Activated CD8-positive, alpha-beta memory T cell treated with anti-CD3 and anti-CD28 coated beads for 48 hours (primary cell): ENCODE measurements around the gene CDH2.

Source experiments
- DNase-seq, 3 experiments: peaks; one replicate each; pipeline ENCODE4 v3.0.0-alpha.2; 2020; ENCODE audit warnings: low read depth in 2 of 3, low spot score in 2 of 3

Gene CDH2

DNA sequence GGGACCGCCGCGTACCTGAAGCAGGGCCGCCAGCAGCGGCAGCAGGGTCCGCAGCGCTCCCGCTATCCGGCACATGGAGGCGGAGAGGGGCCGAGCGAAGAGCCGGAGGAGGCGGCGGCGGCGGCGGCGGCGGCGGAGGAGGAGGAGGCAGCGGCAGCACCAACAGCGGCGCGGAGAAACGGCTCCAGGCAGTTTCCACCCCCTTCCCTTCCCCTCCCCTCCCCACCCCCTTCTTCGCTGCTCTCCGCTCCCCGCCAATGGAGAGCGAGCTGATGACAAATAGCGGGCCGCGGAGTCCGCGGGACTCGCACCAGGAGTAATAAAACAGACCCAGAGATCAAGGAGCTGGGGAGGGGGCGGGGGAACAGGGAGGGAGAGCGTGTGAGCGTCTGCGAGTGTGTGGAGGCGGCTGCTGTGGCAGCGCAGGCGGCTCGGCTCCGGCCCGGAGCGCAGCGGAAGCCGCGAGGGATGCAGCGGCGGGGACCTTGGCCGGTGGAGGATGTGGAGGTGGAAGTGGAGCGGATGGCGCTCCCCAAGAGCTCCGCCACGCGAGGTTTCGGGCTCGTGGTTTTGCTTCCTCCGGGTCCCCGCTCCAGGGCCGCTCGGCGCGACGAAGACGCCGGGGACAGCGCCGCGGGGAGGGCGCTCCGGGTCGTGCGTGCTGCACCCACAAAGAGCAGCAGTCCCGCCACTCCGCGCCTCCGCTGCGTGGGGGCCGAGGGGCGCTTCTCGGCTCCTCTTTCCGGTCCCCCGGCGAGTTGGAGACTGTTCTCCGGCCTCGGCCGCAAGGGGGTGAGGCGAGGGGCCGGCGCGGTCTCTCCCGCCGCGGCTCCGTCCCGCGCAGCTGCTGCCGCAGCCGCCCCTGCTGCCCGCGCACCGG lies at the start of gene CDH2:
Gene CDH2, minus strand, starts transcription at position 183 of the 880 bp plus-strand sequence. Its CDS starts 108 bp downstream, at position 75.
- no peak for DNase-seq

- DNase-seq = no peak
These were observed 35.1 kb upstream of the CDH2 start for GRCh38 chr18:28212060-28212459.

DNA sequence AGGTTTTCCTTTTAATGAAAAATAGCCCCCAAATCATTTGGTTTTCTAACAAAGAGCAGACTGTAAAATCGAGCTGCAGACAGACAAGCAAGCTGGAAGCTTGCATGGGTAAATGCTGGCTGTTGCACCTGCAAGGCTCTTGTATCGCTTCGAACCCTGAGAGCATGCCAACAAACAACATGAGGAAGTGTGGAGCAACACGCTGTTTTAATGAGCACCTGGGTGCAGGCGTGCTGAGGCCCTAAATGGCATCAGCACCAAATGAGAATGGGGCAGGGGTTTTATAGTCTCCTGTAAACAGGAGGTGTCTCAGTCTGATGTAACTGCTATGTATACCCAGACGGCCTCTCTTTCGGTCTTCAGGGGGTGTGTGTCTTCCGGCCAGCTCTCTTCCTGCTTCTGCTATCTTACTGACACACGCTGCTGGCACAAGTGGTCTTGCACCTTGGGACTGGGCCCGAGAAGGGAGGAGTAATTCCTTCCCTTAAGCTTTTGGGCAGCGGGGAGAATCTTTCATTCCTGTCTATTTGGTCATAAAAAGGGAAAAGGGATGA lies 31.9 kb upstream of the CDH2 start:
- DNase-seq = no peak

DNA sequence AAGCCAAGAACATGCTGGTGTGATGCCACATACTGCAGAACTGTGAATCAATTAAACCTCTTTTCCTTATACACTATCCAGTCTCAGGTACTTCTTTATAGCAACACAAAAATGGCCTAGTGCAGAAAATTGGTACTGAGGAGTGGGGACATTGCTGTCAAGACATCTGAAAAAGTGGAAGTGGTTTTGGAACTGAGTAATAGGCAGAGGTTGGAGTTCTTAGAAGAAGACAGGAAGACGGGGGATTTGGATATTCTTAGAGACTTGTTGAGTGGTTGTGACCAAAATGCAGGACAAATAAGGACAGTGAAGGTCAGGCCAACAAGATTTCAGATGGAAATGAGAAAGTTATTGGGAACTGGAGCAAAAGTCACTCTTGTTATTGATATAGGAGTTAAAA lies 31.3 kb upstream of the CDH2 start:
- no peak for DNase-seq

DNA sequence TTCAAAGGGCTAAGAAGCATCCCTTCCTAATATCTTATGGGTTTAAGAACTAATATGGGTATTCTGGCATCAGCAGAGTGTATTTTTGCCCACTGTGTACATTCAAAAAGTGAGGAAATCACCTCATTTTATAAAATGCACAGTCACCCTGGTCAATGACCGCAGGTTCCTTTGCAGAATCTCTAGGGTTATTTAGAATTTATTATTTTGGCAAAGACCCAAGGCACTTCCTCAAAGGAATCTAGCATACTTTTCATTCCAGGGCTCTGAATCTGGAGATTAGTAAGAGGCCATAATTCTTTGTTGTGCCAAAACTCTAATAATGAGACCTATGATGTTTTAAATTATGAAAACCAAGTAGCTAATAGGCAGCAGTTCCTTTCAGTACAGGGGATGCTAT lies 27.2 kb upstream of the CDH2 start:
- DNase-seq = no peak

- no peak for DNase-seq
These were observed 24.1 kb upstream of the CDH2 start for GRCh38 chr18:28201056-28201455.

DNA sequence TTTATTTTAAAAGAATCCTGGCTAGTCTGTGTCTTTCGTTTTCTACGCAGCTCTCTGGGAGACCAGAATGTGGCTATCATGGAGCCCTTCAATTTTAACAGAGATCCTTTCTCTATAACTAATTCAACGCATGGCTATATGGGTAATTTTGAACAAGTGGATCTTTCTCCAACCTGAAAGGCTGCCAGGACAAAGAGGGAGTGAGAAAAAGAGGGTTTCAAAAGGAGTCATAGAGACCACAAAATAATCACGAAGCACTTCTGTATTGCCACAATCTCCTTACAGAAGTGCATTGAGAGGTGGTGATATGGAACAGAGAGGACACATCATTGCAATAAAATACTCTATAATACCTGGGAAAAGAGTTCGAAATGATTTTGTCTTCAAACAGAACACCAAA lies 21.7 kb upstream of the CDH2 start:
- no peak for DNase-seq

DNA sequence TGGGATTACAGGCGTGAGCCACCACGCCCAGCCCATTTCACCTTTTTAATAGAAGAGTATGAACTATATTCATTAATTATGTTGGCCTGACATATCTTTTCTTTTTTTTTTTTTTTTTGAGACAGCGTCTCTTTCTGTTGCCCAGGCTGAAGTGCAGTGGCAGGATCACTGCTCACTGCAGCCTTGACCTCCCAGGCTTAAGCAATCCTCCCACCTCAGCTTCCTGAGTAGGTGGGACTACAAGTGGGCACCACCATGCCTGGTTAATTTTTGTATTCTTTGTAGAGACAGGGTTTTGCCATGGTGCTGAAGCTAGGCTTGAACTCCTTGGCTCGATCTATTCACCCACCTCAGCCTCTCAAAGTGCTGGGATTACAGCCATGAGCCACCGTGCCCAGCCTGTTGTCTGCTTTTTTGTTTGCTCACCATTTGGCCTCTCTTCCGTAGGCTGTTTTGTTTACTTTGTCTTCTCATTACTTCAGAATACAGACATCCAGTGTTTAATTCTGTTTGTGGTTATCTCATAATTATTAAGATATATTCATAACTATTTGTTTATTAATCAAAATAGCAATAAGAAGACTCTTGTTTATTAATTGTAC lies 16.3 kb upstream of the CDH2 start:
- no peak for DNase-seq

- no peak for DNase-seq
These were observed 12.7 kb upstream of the CDH2 start for GRCh38 chr18:28189400-28190239.

- no peak for DNase-seq
These were observed 8.2 kb upstream of the CDH2 start for GRCh38 chr18:28185121-28185520.

GRCh38 chr18:28183418-28184078 lies 6.6 kb upstream of the CDH2 start:
- DNase-seq = no peak

- no peak for DNase-seq
These were observed 4.7 kb upstream of the CDH2 start for GRCh38 chr18:28181616-28182015.

DNA sequence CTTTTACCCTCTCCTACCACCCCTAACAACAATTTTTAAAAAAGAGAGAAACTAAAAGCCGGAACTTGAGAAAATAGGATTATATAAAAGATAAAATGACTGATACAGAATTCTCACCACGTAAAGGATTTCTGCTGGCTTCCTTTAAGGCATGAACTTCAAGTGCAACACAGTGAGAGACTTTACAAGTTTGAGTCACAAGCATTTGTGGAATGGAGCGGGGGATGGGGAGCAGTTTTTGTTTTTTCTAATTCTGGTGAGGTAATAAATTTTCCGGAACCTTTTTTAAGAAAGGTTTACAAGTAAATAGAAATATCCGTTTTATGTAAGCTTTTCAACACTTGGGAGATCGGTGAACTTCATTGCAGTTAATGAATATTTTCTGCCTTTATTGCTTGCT lies 1.8 kb upstream of the CDH2 start:
- no peak for DNase-seq

DNA sequence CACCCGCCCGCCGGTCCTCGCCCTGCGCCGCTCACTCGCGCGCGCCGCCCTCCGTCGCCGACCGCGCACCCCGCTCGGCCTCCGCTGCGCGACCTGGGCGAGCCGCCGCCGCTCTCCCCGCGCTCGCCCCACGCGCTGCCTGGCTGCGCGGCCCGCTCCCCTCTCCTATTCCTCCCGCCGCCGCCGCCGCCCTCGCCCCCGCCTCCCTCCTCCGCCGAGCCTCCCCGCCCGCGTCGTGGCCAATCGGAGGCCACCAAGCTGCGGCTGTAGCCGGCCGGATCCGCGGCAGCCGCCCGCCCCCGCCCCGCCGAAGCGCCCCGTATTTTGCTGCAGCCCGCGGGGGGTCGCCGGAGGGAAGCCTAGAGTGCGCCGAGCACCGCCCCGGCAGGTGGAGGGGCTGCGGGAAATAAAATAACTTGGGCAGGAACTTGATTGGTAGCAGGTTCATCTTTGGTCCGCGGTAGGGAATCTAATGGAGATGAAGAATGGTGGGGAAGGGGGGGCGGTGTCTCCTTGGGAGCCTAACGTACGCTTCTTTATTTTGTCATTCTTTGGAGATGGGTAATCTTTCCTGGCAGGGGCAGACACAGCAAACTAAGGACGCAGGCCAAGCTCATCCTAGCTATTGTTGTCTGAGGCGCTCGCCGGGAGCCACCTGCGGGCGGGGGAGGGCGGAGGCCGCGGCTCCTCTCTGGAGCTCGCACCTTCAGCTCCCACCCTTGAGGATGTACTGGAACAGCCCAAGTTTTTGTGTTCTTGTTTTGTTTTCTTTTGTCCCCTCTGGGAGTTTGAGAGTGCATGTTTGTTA lies 1.1 kb upstream of the CDH2 start:
- DNase-seq = no peak

DNA sequence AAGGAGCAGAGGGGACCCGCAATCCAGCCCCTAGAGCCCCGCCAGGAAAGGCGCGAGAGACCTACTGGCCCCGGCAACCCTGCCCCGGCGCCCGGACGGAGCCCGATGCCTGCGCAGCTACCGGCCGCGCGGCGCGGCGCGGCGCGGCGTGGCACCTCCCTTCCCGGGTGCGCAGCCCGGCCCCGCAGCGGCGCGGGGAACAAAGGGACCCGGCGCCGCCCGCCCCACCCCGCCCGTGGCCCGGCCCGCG lies 307 bp downstream of the CDH2 start:
- no peak for DNase-seq

- no peak for DNase-seq
These were observed 816 bp downstream of the CDH2 start for GRCh38 chr18:28175930-28176697.

DNA sequence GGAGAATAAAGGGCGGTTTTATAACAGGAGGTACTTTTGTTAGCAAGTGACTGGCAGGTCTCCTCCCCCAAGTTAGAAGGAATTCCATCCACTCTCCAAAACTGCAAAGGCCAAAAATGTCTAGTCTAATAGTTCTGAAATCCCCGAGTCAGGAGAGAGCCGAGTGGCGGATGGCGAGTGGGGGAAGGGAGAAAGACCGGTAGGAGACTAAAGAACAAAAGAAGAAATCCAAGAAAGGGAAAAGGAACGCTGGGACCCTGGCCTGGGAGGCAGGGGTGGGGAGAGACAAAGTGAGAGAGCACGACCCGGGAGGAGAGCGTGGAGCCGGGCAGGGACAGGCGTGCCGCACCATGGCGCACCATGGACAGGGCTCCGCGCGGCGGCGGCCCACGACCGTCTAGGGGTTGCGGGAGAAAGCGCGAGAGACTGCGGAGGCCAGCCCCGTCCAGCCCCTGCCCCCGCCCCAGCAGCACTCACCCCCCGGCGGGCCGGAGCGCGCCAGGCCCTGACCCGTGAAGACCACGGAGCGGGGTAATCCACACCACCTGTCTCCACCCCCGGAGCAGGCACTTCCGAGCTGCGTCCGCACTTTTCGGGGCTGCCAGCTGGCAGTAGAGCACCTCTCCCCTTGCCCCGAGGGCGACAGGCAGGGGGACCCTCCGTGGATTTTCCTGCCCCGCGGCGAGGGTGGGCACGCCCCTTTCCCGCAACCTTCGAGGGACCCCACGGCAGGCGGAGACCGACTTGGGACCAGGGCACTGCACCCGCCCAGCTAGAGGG lies 1.6 kb downstream of the CDH2 start:
- DNase-seq = no peak

- DNase-seq = no peak
These were observed 2.6 kb downstream of the CDH2 start for GRCh38 chr18:28174181-28174905.
